HepG2 (cell line): ENCODE measurements around the gene PGK2. TPM values are rescaled to one million over a fixed set of nuclear protein-coding genes. Genes with fewer than 3 reads are reported as not detected.

Experiments
- BHLHE40 ChIP-seq: IDR thresholded peaks from 2 replicates; pipeline ENCODE4 v1.6.1; 2011; ENCODE audit warnings: low read length, improper control_type of control experiment
- ELF4 ChIP-seq: sonication (generic); formaldehyde crosslinking; IDR thresholded peaks from 2 replicates; pipeline ENCODE4 v1.5.0; 2020; ENCODE audit warnings: missing genetic modification reagents, mild to moderate bottlenecking, moderate library complexity, borderline replicate concordance
- EZH2 ChIP-seq: conservative IDR thresholded peaks from 2 replicates; pipeline ENCODE4 v1.6.1; 2012; ENCODE audit warnings: mild to moderate bottlenecking, low read depth, low read length, moderate library complexity
- FIP1L1 ChIP-seq: fragments of 200-400 bp; formaldehyde crosslinking; IDR thresholded peaks from 2 replicates; pipeline ENCODE4 v1.6.1; 2018; ENCODE audit warnings: low read depth, mild to moderate bottlenecking, low read length, moderate library complexity, borderline replicate concordance; ENCODE audit not compliant: insufficient read depth
- GATA4 ChIP-seq: sonication (generic); IDR thresholded peaks from 2 replicates; pipeline ENCODE4 v1.6.1; 2016; ENCODE audit warnings: antibody characterized with exemption, low read depth, borderline replicate concordance
- GZF1 ChIP-seq: sonication (generic); formaldehyde crosslinking; IDR thresholded peaks from 2 replicates; pipeline ENCODE4 v1.5.1; 2020; ENCODE audit warnings: mild to moderate bottlenecking, missing genetic modification reagents
- MATR3 ChIP-seq: sonication (generic); formaldehyde crosslinking; IDR thresholded peaks from 2 replicates; pipeline ENCODE4 v1.4.0; 2020; ENCODE audit warnings: missing genetic modification reagents
- NFE2L1 ChIP-seq: sonication (generic); formaldehyde crosslinking; IDR thresholded peaks from 2 replicates; pipeline ENCODE4 v1.4.0; 2020; ENCODE audit warnings: missing genetic modification reagents, mild to moderate bottlenecking, borderline replicate concordance
- NFKB2 ChIP-seq: sonication (generic); formaldehyde crosslinking; IDR thresholded peaks from 2 replicates; pipeline ENCODE4 v1.4.0; 2020; ENCODE audit warnings: missing genetic modification reagents, borderline replicate concordance
- NFKBIZ ChIP-seq: IDR thresholded peaks from 2 replicates; pipeline ENCODE4 v1.6.1; 2018; ENCODE audit warnings: missing genetic modification reagents, missing compliant biosample characterization
- RARG ChIP-seq: sonication (generic); formaldehyde crosslinking; IDR thresholded peaks from 2 replicates; pipeline ENCODE4 v1.4.0; 2020; ENCODE audit warnings: low read depth, mild to moderate bottlenecking, missing genetic modification reagents
- RELA ChIP-seq: sonication (generic); formaldehyde crosslinking; IDR thresholded peaks from 2 replicates; pipeline ENCODE4 v1.4.0; 2020; ENCODE audit warnings: missing genetic modification reagents
- SETDB1 ChIP-seq: sonication (generic); formaldehyde crosslinking; IDR thresholded peaks from 2 replicates; pipeline ENCODE4 v1.5.1; 2020; ENCODE audit warnings: missing genetic modification reagents, mild to moderate bottlenecking, borderline replicate concordance
- SIX4 ChIP-seq: sonication (generic); formaldehyde crosslinking; IDR thresholded peaks from 2 replicates; pipeline ENCODE4 v1.4.0; 2020; ENCODE audit warnings: missing genetic modification reagents
- TCF12 ChIP-seq, 2 experiments: fragments of 450-650 bp in 1 of 2; sonication (generic) in 1 of 2; formaldehyde crosslinking in 1 of 2; IDR thresholded peaks; 2 replicates each; pipeline versions ENCODE4 v1.6.1 to v1.8.0; 2017 to 2022; ENCODE audit warnings: antibody characterized with exemption in 1 of 2, mild to moderate bottlenecking in 1 of 2, missing genetic modification reagents in 1 of 2, moderate library complexity in 1 of 2
- ZNF484 ChIP-seq: sonication (generic); formaldehyde crosslinking; IDR thresholded peaks from 2 replicates; pipeline ENCODE4 v1.5.1; 2020; ENCODE audit warnings: mild to moderate bottlenecking, low read depth, missing genetic modification reagents, borderline replicate concordance
- ZNF589 ChIP-seq: sonication (generic); formaldehyde crosslinking; conservative IDR thresholded peaks from 2 replicates; pipeline ENCODE4 v1.8.0; 2022; ENCODE audit warnings: mild to moderate bottlenecking, moderate library complexity, missing genetic modification reagents
- ZNF644 ChIP-seq: IDR thresholded peaks from 2 replicates; pipeline ENCODE4 v1.6.1; 2016; ENCODE audit warnings: low read depth
- ZNF749 ChIP-seq: sonication (generic); formaldehyde crosslinking; IDR thresholded peaks from 2 replicates; pipeline ENCODE4 v1.8.0; 2022; ENCODE audit warnings: mild to moderate bottlenecking, missing genetic modification reagents, moderate library complexity, borderline replicate concordance
- ZNF772 ChIP-seq: sonication (generic); formaldehyde crosslinking; IDR thresholded peaks from 2 replicates; pipeline ENCODE4 v1.5.0; 2020; ENCODE audit warnings: mild to moderate bottlenecking, missing genetic modification reagents
- ZNF781 ChIP-seq: sonication (generic); formaldehyde crosslinking; IDR thresholded peaks from 2 replicates; pipeline ENCODE4 v1.5.1; 2020; ENCODE audit warnings: borderline replicate concordance, mild to moderate bottlenecking, missing genetic modification reagents; ENCODE audit errors: not compliant biosample characterization
- ZZZ3 ChIP-seq: sonication (generic); formaldehyde crosslinking; IDR thresholded peaks from 2 replicates; pipeline ENCODE4 v1.4.0; 2020; ENCODE audit warnings: missing genetic modification reagents, mild to moderate bottlenecking, borderline replicate concordance
- polyA plus RNA-seq, 8 experiments: library from polyadenylated mRNA; depleted of rRNA in 3 of 8; stranded (reverse) in 7 of 8; unstranded in 1 of 8; fragments of >200 nt; fragmentation: Illumina TruSeq in 4 of 8; extraction: Trizol in 4 of 8; gene quantifications; 2 replicates each; pipeline versions ENCODE4 v1.2.1 to v1.2.3, GENCODE V29; 2011 to 2016; ENCODE audit warnings: low read depth in 4 of 8, missing spikeins in 1 of 8, mixed read lengths in 1 of 8; ENCODE audit not compliant: insufficient read depth in 1 of 8
- total RNA-seq, 5 experiments: library from RNA; depleted of rRNA; stranded (reverse); fragments of >200 nt; fragmentation: Illumina TruSeq; extraction: Trizol; gene quantifications; 2 replicates each; pipeline ENCODE4 v1.2.3, GENCODE V29; 2016; ENCODE audit warnings: low read depth in 1 of 5
- TF ChIP-seq, protein P1 (sequence below): IDR thresholded peaks from 2 replicates; pipeline ENCODE4 v1.6.1; 2016; ENCODE audit warnings: low read depth, missing genetic modification reagents, missing compliant biosample characterization
- TF ChIP-seq, protein P2 (sequence below): sonication (generic); formaldehyde crosslinking; IDR thresholded peaks from 2 replicates; pipeline ENCODE4 v1.5.0; 2020; ENCODE audit warnings: missing genetic modification reagents
- TF ChIP-seq, protein P3 (sequence below): sonication (generic); formaldehyde crosslinking; IDR thresholded peaks from 2 replicates; pipeline ENCODE4 v1.5.0; 2020; ENCODE audit warnings: mild to moderate bottlenecking, missing genetic modification reagents

The PGK2 gene
- total and polyA plus RNA-seq, 2 of the 13 experiments (the other 11 are each of a cell fraction or from before 2014, with no cell fraction given) = not detected

DNA sequence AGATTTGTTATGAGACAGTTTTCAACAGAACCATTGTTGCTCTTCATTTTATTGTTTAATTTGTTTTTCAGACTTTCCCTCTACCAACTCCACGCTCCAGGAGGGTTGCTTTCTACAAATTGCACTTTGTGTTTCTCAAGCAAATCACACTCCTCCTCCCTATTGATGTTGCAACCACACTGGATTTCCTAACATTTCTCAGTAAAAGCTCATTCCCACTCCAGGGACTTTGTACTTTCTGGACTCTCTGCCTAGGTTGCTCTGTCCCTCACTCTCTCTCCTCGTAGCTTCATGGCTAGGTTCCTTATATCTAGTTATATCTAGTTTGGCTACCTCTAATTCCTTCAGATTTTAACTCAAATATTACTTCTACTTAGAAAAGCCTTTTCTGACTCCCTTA, 20.3 kb downstream of the PGK2 start (continued):
- TF ChIP-seq FIP1L1 (no peak), GATA4 (no peak), ZNF644 (CRISPR knock-in tag) (peak; percentile 98), RARG (CRISPR knock-in tag) (no peak), EZH2 (no peak), ZNF772 (no peak), ZNF484 (CRISPR knock-in tag) (no peak), TCF12 (IDR thresholded peaks at IDR 0.05) (no peak), TCF12 (CRISPR knock-in tag; IDR thresholded peaks at IDR 0.05) (no peak), NFKB2 (CRISPR knock-in tag) (no peak), BHLHE40 (no peak), MATR3 (CRISPR knock-in tag) (no peak), NFKBIZ (CRISPR knock-in tag) (peak; percentile 90), RELA (CRISPR knock-in tag) (no peak), GZF1 (no peak), ZZZ3 (CRISPR knock-in tag) (no peak), SIX4 (CRISPR knock-in tag) (peak; percentile 75; the same call in 1 of the 2 replicates), ZNF749 (no peak), NFE2L1 (CRISPR knock-in tag) (no peak), SETDB1 (CRISPR knock-in tag) (no peak), ZNF781 (CRISPR knock-in tag) (no peak), ELF4 (CRISPR knock-in tag) (no peak), ZNF589 (CRISPR knock-in tag) (no peak)
- TF ChIP-seq, protein P1, sequence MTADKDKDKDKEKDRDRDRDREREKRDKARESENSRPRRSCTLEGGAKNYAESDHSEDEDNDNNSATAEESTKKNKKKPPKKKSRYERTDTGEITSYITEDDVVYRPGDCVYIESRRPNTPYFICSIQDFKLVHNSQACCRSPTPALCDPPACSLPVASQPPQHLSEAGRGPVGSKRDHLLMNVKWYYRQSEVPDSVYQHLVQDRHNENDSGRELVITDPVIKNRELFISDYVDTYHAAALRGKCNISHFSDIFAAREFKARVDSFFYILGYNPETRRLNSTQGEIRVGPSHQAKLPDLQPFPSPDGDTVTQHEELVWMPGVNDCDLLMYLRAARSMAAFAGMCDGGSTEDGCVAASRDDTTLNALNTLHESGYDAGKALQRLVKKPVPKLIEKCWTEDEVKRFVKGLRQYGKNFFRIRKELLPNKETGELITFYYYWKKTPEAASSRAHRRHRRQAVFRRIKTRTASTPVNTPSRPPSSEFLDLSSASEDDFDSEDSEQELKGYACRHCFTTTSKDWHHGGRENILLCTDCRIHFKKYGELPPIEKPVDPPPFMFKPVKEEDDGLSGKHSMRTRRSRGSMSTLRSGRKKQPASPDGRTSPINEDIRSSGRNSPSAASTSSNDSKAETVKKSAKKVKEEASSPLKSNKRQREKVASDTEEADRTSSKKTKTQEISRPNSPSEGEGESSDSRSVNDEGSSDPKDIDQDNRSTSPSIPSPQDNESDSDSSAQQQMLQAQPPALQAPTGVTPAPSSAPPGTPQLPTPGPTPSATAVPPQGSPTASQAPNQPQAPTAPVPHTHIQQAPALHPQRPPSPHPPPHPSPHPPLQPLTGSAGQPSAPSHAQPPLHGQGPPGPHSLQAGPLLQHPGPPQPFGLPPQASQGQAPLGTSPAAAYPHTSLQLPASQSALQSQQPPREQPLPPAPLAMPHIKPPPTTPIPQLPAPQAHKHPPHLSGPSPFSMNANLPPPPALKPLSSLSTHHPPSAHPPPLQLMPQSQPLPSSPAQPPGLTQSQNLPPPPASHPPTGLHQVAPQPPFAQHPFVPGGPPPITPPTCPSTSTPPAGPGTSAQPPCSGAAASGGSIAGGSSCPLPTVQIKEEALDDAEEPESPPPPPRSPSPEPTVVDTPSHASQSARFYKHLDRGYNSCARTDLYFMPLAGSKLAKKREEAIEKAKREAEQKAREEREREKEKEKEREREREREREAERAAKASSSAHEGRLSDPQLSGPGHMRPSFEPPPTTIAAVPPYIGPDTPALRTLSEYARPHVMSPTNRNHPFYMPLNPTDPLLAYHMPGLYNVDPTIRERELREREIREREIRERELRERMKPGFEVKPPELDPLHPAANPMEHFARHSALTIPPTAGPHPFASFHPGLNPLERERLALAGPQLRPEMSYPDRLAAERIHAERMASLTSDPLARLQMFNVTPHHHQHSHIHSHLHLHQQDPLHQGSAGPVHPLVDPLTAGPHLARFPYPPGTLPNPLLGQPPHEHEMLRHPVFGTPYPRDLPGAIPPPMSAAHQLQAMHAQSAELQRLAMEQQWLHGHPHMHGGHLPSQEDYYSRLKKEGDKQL = peak; percentile 68; the same call in 1 of the 2 replicates
- TF ChIP-seq, protein P2, sequence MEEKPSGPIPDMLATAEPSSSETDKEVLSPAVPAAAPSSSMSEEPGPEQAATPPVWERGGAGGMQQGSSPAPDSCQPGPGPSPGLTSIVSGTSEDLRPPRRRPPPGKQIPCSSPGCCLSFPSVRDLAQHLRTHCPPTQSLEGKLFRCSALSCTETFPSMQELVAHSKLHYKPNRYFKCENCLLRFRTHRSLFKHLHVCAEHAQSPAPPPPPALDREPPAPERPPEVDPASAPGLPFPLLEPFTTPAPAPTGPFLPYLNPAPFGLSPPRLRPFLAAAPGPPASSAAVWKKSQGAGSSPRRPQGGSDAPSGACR = no peak
- TF ChIP-seq, protein P3, sequence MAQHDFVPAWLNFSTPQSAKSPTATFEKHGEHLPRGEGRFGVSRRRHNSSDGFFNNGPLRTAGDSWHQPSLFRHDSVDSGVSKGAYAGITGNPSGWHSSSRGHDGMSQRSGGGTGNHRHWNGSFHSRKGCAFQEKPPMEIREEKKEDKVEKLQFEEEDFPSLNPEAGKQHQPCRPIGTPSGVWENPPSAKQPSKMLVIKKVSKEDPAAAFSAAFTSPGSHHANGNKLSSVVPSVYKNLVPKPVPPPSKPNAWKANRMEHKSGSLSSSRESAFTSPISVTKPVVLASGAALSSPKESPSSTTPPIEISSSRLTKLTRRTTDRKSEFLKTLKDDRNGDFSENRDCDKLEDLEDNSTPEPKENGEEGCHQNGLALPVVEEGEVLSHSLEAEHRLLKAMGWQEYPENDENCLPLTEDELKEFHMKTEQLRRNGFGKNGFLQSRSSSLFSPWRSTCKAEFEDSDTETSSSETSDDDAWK (CRISPR knock-in tag) = no peak
